Naive thymus-derived CD4-positive, alpha-beta T cell (primary cell): Measurements from ENCODE around the gene ELFN2. TPM values are rescaled to one million over a fixed set of nuclear protein-coding genes. Genes with fewer than 3 reads are reported as not detected.

ENCODE experiments used
- ATAC-seq: fragments of 150-1000 bp; cut with Tn5 transposase; 2 replicates; pipeline ENCODE4 v1.10.0; 2021; ENCODE audit warnings: mild to moderate bottlenecking, moderate library complexity
- CTCF ChIA-PET: fragments of 350-600 bp; sonication (Branson Sonifier 250); formaldehyde crosslinking; loops from one replicate; lab custom pipeline; 2021; ENCODE audit warnings: antibody characterized with exemption; lab: Charles Lee
- POLR2A ChIA-PET: fragments of 350-600 bp; sonication (Branson Sonifier 250); formaldehyde crosslinking; loops from one replicate; lab custom pipeline; 2021; ENCODE audit warnings: antibody characterized with exemption, inconsistent platforms; lab: Charles Lee
- DNase-seq, 9 donors: peaks; one replicate each; pipeline versions ENCODE4 v3.0.0 to v3.0.0-alpha.2; 2020 to 2022; ENCODE audit warnings: mixed read lengths in 1 of 9
- H3K27ac ChIP-seq: one replicate; pipeline ENCODE4 v1.7.0; 2013; ENCODE audit warnings: mild to moderate bottlenecking, low read depth, low read length, moderate library complexity
- H3K27me3 ChIP-seq, 2 donors: one replicate each; pipeline ENCODE4 v1.7.0; 2013; ENCODE audit warnings: low read length in 2 of 2, mild to moderate bottlenecking in 2 of 2, moderate library complexity in 2 of 2; ENCODE audit not compliant: control insufficient read depth in 2 of 2, insufficient read depth in 2 of 2
- H3K36me3 ChIP-seq, 3 experiments: 1 replicate in 2 of 3; 2 replicates in 1 of 3; pipeline ENCODE4 v1.7.0; 2013; ENCODE audit warnings: low read length in 3 of 3, mild to moderate bottlenecking in 3 of 3, moderate library complexity in 1 of 3; ENCODE audit not compliant: insufficient read depth in 3 of 3, control insufficient read depth in 2 of 3
- H3K4me1 ChIP-seq, 2 donors: one replicate each; pipeline ENCODE4 v1.7.0; 2013; ENCODE audit warnings: low read length in 2 of 2, mild to moderate bottlenecking in 2 of 2, moderate library complexity in 1 of 2; ENCODE audit not compliant: control insufficient read depth in 2 of 2, insufficient read depth in 2 of 2
- H3K4me3 ChIP-seq: 2 replicates; pipeline ENCODE4 v1.7.0; 2013; ENCODE audit warnings: mild to moderate bottlenecking, low read length
- H3K9me3 ChIP-seq, 3 experiments: 1 replicate in 2 of 3; 2 replicates in 1 of 3; pipeline ENCODE4 v1.7.0; 2013; ENCODE audit warnings: low read length in 3 of 3; ENCODE audit not compliant: control insufficient read depth in 2 of 3
- H3K27ac Mint-ChIP-seq, 9 donors: one replicate each; pipeline ENCODE4 v1.8.0; 2020 to 2022; ENCODE audit warnings: mixed read lengths in 9 of 9, mild to moderate bottlenecking in 8 of 9, moderate library complexity in 5 of 9, inconsistent platforms in 2 of 9
- H3K27me3 Mint-ChIP-seq, 5 donors: one replicate each; pipeline ENCODE4 v1.8.0; 2021 to 2022; ENCODE audit warnings: mixed read lengths in 5 of 5, mild to moderate bottlenecking in 1 of 5
- H3K36me3 Mint-ChIP-seq, 5 donors: one replicate each; pipeline ENCODE4 v1.8.0; 2020 to 2022; ENCODE audit warnings: mixed read lengths in 5 of 5, mild to moderate bottlenecking in 3 of 5, inconsistent platforms in 1 of 5
- H3K4me1 Mint-ChIP-seq, 7 donors: one replicate each; pipeline ENCODE4 v1.8.0; 2020 to 2022; ENCODE audit warnings: mixed read lengths in 7 of 7, mild to moderate bottlenecking in 3 of 7, inconsistent platforms in 1 of 7
- H3K4me3 Mint-ChIP-seq, 10 donors: one replicate each; pipeline ENCODE4 v1.8.0; 2020 to 2022; ENCODE audit warnings: mild to moderate bottlenecking in 10 of 10, mixed read lengths in 10 of 10, moderate library complexity in 6 of 10, inconsistent platforms in 2 of 10
- H3K9me3 Mint-ChIP-seq, 11 donors: one replicate each; pipeline ENCODE4 v1.8.0; 2020 to 2022; ENCODE audit warnings: mixed read lengths in 11 of 11, mild to moderate bottlenecking in 4 of 11, inconsistent platforms in 1 of 11, moderate library complexity in 1 of 11
- intact Hi-C, 2 donors: fragments of 100-400 bp; cut with micrococcal nuclease; formaldehyde crosslinking; loops; one replicate each; pipeline ENCODE4 v1.15.1; 2023
- polyA plus RNA-seq, 2 donors: library from polyadenylated mRNA; unstranded; fragments of 300-500 nt; fragmentation: Illumina TruSeq; gene quantifications; one replicate each; pipeline ENCODE4 v1.2.3, GENCODE V29; 2021
- total RNA-seq, 6 experiments: library from RNA in 5 of 6; stranded (reverse) in 5 of 6; gene quantifications; 1 replicate in 5 of 6; 2 replicates in 1 of 6; pipeline ENCODE4 v1.2.3 and lab custom pipeline; 2021 to 2026

Gene ELFN2
- total and polyA plus RNA-seq, 7 experiments from 2014 or later = 0.10 to 0.66 (median 0.57) TPM; not detected in 2

DNA sequence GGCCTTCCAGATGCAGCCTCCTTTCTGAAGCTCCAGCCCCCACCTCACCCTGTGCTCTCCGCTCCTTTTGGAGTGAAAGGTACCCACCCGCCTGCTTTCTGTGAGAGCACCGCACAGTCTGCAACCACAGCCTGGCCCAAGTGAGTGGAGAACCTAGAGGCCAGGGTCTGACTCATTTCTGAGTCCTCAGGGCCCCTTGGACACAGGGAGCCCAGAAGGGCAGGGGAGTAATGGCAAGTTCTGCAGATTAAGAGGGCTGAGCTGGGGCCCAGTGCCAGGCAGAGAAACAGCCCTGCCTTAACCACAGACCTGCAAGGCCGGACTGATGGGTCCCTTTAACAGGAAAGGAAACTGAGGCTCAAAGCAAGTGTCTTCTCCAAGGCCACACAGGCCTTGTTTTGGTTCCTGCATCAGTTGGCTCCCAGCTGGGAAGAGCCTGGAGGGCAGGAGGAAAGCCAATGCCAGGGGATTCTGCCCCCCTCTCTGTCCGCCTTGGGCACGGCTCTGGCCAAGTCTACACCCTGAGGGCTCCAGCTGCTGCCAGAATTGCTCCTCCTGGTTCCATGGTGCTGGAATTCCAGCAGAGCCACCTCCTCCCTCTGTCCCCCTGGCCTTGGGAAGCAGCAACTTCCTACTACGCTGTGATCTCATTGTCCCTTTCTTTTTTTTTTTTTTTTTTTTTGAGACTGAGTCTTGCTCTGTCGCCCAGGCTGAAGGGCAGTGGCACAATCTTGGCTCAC, 89.9 kb downstream of the ELFN2 start:
- Histone ChIP-seq H3K4me3 (no peak overlapping the region), H3K9me3 (no peaks in the 10 kb centered on the region), H3K27ac (no peak overlapping the region), H3K27me3 (peaks cover 0 to 15% of the 10 kb centered on the region in 2 donors), H3K4me1 (peaks cover 0 to 7% of the 10 kb centered on the region in 2 donors), H3K36me3 (no peaks in the 10 kb centered on the region)
- POLR2A ChIA-PET = no interaction called here
- Mint-ChIP-seq H3K27me3 (peaks cover 26 to 56% (median 32%) of the 10 kb centered on the region in 5 donors), H3K9me3 (peaks cover 0 to 1% (median 0%) of the 10 kb centered on the region in 11 donors), H3K36me3 (no peaks in the 10 kb centered on the region), H3K4me1 (peaks cover 5 to 20% (median 14%) of the 10 kb centered on the region in 7 donors), H3K27ac (peak overlapping the region in 1 of 9 donors; percentile 29), H3K4me3 (no peak overlapping the region)
- CTCF ChIA-PET = no interaction called here
- intact Hi-C loops = no loop called here
- ATAC-seq = no peak
- DNase-seq = no peak

DNA sequence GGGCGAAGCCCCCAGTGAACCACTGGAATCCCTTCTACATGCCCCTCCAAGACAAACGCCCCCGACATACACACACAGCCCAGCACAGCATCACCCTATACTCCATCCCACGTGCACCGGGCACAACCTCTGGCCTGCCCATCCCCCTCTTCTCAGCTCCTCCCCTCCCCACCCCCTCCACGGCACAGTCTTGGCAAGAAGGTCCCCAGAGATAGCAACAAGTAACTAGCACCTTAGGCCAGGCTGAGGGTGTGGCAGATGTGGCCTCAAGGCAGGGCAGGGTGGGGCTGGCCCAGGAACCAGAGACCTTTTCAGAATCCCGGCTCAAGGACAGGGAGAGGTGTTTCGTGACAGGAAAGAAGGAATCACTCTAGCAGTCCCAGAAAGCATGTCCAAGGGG, 90.7 kb downstream of the ELFN2 start:
- Histone ChIP-seq H3K27ac (no peak overlapping the region), H3K4me3 (no peak overlapping the region), H3K9me3 (no peaks in the 10 kb centered on the region), H3K27me3 (peaks cover 0 to 18% of the 10 kb centered on the region in 2 donors), H3K4me1 (peaks cover 0 to 7% of the 10 kb centered on the region in 2 donors), H3K36me3 (no peaks in the 10 kb centered on the region)
- DNase-seq (no peak), ATAC-seq (no peak)
- ChIA-PET CTCF (no interaction called here), POLR2A (no interaction called here)
- Mint-ChIP-seq H3K4me3 (no peak overlapping the region), H3K27me3 (peaks cover 31 to 58% (median 37%) of the 10 kb centered on the region in 5 donors), H3K27ac (no peak overlapping the region), H3K4me1 (peaks cover 0 to 14% (median 12%) of the 10 kb centered on the region in 7 donors), H3K36me3 (no peaks in the 10 kb centered on the region), H3K9me3 (peaks cover 0 to 1% (median 0%) of the 10 kb centered on the region in 11 donors)
- intact Hi-C loops = no loop called here

DNA sequence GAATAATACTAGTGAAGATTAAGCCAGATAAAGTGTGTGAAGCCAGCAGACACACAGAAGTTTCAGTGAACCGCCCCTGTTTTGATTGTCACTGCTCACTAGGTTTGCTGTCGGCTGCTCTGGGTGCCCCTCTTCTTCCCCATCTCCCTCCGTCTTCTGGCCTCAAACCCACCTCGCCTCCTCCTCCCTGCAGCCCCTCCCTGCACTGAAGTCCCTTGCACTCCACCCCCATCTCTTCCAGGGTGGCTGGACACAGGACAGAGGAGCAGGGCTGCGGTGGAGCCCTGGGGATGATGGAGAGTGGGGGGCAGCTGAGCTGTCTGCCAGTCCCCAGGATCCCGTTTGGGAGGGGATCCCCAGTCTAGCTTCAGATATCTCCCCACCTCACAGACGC, 91.5 kb downstream of the ELFN2 start:
- H3K9me3 ChIP-seq = no peaks in the 10 kb centered on the region
- H3K4me3 Mint-ChIP-seq = peak overlapping the region in 2 of 10 donors; percentile 47 to 56
- H3K27me3 ChIP-seq = peaks cover 0 to 18% of the 10 kb centered on the region in 2 donors
- DNase-seq = no peak
- peaks cover 0 to 15% (median 12%) of the 10 kb centered on the region in 7 donors for H3K4me1 Mint-ChIP-seq
- peaks cover 0 to 1% (median 0%) of the 10 kb centered on the region in 11 donors for H3K9me3 Mint-ChIP-seq
- no peak for ATAC-seq
- H3K36me3 Mint-ChIP-seq = no peaks in the 10 kb centered on the region
- no peak overlapping the region for H3K4me3 ChIP-seq
- ChIA-PET CTCF (no interaction called here), POLR2A (no interaction called here)
- H3K36me3 ChIP-seq = no peaks in the 10 kb centered on the region
- H3K4me1 ChIP-seq = peaks cover 0 to 7% of the 10 kb centered on the region in 2 donors
- H3K27me3 Mint-ChIP-seq = peaks cover 34 to 57% (median 42%) of the 10 kb centered on the region in 5 donors
- H3K27ac ChIP-seq = no peak overlapping the region
- H3K27ac Mint-ChIP-seq = no peak overlapping the region
- intact Hi-C loops = no loop called here

DNA sequence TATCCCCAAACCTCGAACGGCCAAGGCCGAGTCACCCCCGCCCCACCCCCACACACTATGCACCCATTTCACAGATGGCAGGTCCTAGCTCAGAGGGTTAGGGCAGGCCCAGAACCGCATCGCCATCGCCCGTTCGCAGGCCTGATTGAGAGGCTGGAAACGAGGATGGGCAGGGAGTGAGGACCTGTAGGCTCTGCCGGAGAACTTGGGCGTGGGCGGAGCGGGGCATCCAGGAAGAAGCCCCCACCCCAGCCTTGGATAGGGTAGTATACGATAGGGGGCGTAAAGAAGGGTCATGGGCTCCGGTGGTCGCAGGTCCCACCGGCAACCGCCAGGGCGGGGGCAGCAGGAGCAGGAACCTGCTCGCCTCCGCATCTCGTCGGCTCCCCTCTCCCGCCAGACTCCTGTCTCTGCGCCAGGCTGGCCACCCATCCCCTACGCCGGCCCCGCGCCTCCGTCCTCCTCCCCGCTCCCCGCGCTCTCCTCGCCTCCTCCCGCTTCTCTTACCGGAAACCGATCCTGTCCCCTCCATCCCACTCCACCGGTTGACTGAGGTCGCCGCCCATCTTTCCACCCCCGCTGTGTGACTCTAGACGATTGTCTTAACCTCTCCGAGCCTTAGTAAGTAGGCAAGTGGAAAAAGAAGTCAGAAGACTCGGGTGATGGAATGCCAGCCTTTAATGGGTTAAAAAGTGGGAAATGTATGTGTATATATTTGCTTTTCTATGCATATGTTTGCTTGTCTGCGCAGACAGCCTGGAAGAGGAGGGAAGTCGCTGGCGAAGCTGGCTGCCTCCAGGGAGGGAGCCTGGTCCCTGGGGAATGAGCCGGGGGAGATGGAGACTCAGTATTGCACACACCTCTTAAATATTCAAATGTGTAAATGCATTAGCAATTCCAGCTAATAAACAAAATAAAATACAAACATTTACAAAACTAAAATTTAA, 92.1 kb downstream of the ELFN2 start:
- H3K36me3 ChIP-seq = no peaks in the 10 kb centered on the region
- ChIA-PET CTCF (interaction anchor here (1.2 kb wide), 1 partner anchor 19 kb away, joined by 3 read pairs; no protein-coding TSS in a partner anchor), POLR2A (interaction anchor here (2.5 kb wide), 1 partner anchor 19 kb away, joined by 7 read pairs; no protein-coding TSS in a partner anchor)
- Mint-ChIP-seq H3K36me3 (no peaks in the 10 kb centered on the region), H3K27ac (no peak overlapping the region), H3K4me3 (peak overlapping the region in 5 of 10 donors; percentile 6 to 56 (median 18)), H3K27me3 (peaks cover 34 to 59% (median 43%) of the 10 kb centered on the region in 5 donors), H3K9me3 (peaks cover 0 to 1% (median 0%) of the 10 kb centered on the region in 11 donors), H3K4me1 (peaks cover 0 to 15% (median 12%) of the 10 kb centered on the region in 7 donors)
- peaks cover 0 to 18% of the 10 kb centered on the region in 2 donors for H3K27me3 ChIP-seq
- H3K4me3 ChIP-seq = no peak overlapping the region
- no peak for ATAC-seq
- peaks cover 0 to 7% of the 10 kb centered on the region in 2 donors for H3K4me1 ChIP-seq
- DNase-seq = no peak
- intact Hi-C loops = no loop called here
- no peaks in the 10 kb centered on the region for H3K9me3 ChIP-seq
- H3K27ac ChIP-seq = no peak overlapping the region

DNA sequence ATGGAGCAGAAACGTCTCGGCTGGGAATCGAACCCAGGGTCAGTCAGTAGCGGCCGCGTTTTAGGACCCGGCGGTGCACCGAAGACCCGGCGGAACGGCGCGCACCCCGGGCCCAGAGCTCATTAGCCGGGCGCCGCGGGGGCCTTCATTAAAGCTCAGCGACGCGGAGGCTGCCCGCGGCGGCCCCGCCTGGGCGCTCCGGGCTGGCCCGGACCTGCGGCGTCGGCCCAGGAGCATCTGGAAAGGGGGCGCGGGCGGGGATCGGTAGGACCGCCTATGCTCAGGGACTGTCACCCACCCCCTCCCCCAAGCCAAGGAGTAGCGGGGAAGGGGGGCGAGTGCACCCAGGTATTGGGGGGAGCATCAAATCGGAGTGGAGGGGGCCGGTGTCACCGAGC, 92.8 kb downstream of the ELFN2 start:
- peaks cover 0 to 1% (median 0%) of the 10 kb centered on the region in 11 donors for H3K9me3 Mint-ChIP-seq
- peaks cover 36 to 65% (median 48%) of the 10 kb centered on the region in 5 donors for H3K27me3 Mint-ChIP-seq
- ChIA-PET CTCF (interaction anchor here (1.2 kb wide), 1 partner anchor 18 kb away, joined by 3 read pairs; no protein-coding TSS in a partner anchor), POLR2A (interaction anchor here (2.5 kb wide), 1 partner anchor 18 kb away, joined by 7 read pairs; no protein-coding TSS in a partner anchor)
- H3K4me1 Mint-ChIP-seq = peaks cover 0 to 15% (median 12%) of the 10 kb centered on the region in 7 donors
- intact Hi-C loops = no loop called here
- H3K36me3 ChIP-seq = no peaks in the 10 kb centered on the region
- ATAC-seq = no peak
- no peak overlapping the region for H3K27ac Mint-ChIP-seq
- H3K4me3 ChIP-seq = no peak overlapping the region
- peaks cover 0 to 18% of the 10 kb centered on the region in 2 donors for H3K27me3 ChIP-seq
- no peaks in the 10 kb centered on the region for H3K36me3 Mint-ChIP-seq
- DNase-seq = no peak
- H3K9me3 ChIP-seq = no peaks in the 10 kb centered on the region
- peak overlapping the region in 7 of 10 donors; percentile 10 to 64 (median 57) for H3K4me3 Mint-ChIP-seq
- no peak overlapping the region for H3K27ac ChIP-seq
- H3K4me1 ChIP-seq = peaks cover 0 to 7% of the 10 kb centered on the region in 2 donors
